ENCODE results near the gene TOX3. TPM values are rescaled to one million over a fixed set of nuclear protein-coding genes. Genes with fewer than 3 reads are reported as not detected.

The TOX3 gene
- total and polyA plus RNA-seq, 2 of the 13 experiments (the other 11 are each of a cell fraction or from before 2014, with no cell fraction given), result 14.5 to 98.6 TPM

GRCh38 chr16:52469775-52470174 is 77.2 kb downstream of the TOX3 start:
- no peak overlapping the region for H3K9ac ChIP-seq (ENCODE audit: insufficient read depth, low read depth, low read length)
- H2AFZ ChIP-seq (ENCODE audit: low read length), result no peak overlapping the region
- WGBS (ENCODE audit: low lambda C conversion rate), result 92% methylated on average over 3 of the region's 3 CpGs
- in situ Hi-C loops (cut with HindIII; ENCODE audit: extremely low pct_ligation_motif_present, low pct_unique_long_range_greater_than_20kb), result no loop called here
- CTCF ChIA-PET (ENCODE audit: low intra/inter-chr PET ratio, low total read pairs), result no interaction called here
- intact Hi-C loops (cut with micrococcal nuclease; ENCODE audit: unreplicated experiment), result no loop called here
- no peak overlapping the region for H3K27ac ChIP-seq (ENCODE audit: extremely low read length, insufficient read depth, low read length)
- TF ChIP-seq FOSL2 (CRISPR knock-in tag; IDR thresholded peaks at IDR 0.05), result peak; percentile 84
- TF ChIP-seq HOMEZ (CRISPR knock-in tag; IDR thresholded peaks at IDR 0.05; ENCODE audit: low read depth), result peak; percentile 98
- no peak for TF ChIP-seq ZNF775 (CRISPR knock-in tag; IDR thresholded peaks at IDR 0.05; ENCODE audit: borderline replicate concordance)
- no peak for TF ChIP-seq SRSF9 (IDR thresholded peaks at IDR 0.05; ENCODE audit: borderline replicate concordance, insufficient read depth, low read depth, low read length, poor library complexity, severe bottlenecking)
- TF ChIP-seq CBFB (CRISPR knock-in tag; IDR thresholded peaks at IDR 0.05), result no peak
- H3K4me1 ChIP-seq (ENCODE audit: insufficient read depth, low read length), result 0 out of 2 replicates have a peak, but pooled peaks cover 6% of the 10 kb centered on the region
- no peaks in the 10 kb centered on the region for H3K9me3 ChIP-seq (ENCODE audit: low read length)
- POLR2A ChIA-PET, result interaction anchor here (0.9 to 1.4 kb wide), 3 partner anchors 11 to 23 kb away, joined by 3 to 4 read pairs (median 3); no protein-coding TSS in a partner anchor
- no peaks in the 10 kb centered on the region for H3K27me3 ChIP-seq (ENCODE audit: control insufficient read depth in 1 of 2, insufficient read depth in 2 of 2, low read length in 2 of 2)
- H3K36me3 ChIP-seq (replicated peaks in 1 of 2; ENCODE audit: control insufficient read depth in 1 of 2, insufficient read depth in 2 of 2, low read length in 2 of 2), result peaks cover 4 to 26% of the 10 kb centered on the region in 2 experiments; a peak in 3 of 5 replicates
- ATAC-seq (no peak), DNase-seq (ENCODE audit: low spot score) (peak; percentile 38), FAIRE-seq (no peak)
- H3K4me3 ChIP-seq (replicated peaks in 1 of 3; ENCODE audit: insufficient read depth in 1 of 3, low read depth in 2 of 3, low read length in 3 of 3), result no peak overlapping the region
- H3K79me2 ChIP-seq (ENCODE audit: insufficient read depth, low read length), result peaks cover 52% of the 10 kb centered on the region
- peaks cover 5% of the 10 kb centered on the region; the same call in 1 of the 2 replicates for H4K20me1 ChIP-seq (ENCODE audit: insufficient read depth, low read length)
- no peak overlapping the region for H3K4me2 ChIP-seq (ENCODE audit: low read depth, low read length)
- no TSS peak for BruUV-seq (replicated peaks)

- Histone ChIP-seq H3K4me2 (ENCODE audit: low read depth, low read length) (no peak overlapping the region), H3K9me3 (ENCODE audit: low read length) (no peaks in the 10 kb centered on the region), H3K9ac (ENCODE audit: insufficient read depth, low read depth, low read length) (no peak overlapping the region), H3K79me2 (ENCODE audit: insufficient read depth, low read length) (peaks cover 48% of the 10 kb centered on the region), H3K27me3 (ENCODE audit: control insufficient read depth in 1 of 2, insufficient read depth in 2 of 2, low read length in 2 of 2) (no peaks in the 10 kb centered on the region), H3K4me3 (replicated peaks in 1 of 3; ENCODE audit: insufficient read depth in 1 of 3, low read depth in 2 of 3, low read length in 3 of 3) (no peak overlapping the region), H4K20me1 (ENCODE audit: insufficient read depth, low read length) (peaks cover 5% of the 10 kb centered on the region; the same call in 1 of the 2 replicates), H3K36me3 (replicated peaks in 1 of 2; ENCODE audit: control insufficient read depth in 1 of 2, insufficient read depth in 2 of 2, low read length in 2 of 2) (peaks cover 1 to 26% of the 10 kb centered on the region in 2 experiments; a peak in 4 of 5 replicates), H2AFZ (ENCODE audit: low read length) (no peak overlapping the region), H3K4me1 (ENCODE audit: insufficient read depth, low read length) (0 out of 2 replicates have a peak, but pooled peaks cover 6% of the 10 kb centered on the region), H3K27ac (ENCODE audit: extremely low read length, insufficient read depth, low read length) (no peak overlapping the region)
- DNase-seq (ENCODE audit: low spot score), result no peak
- no peak for FAIRE-seq
- POLR2A ChIA-PET, result interaction anchor here (1.1 to 1.4 kb wide), 2 partner anchors 11 to 19 kb away, joined by 3 to 4 read pairs; no protein-coding TSS in a partner anchor
- intact Hi-C loops (cut with micrococcal nuclease; ENCODE audit: unreplicated experiment), result no loop called here
- CTCF ChIA-PET (ENCODE audit: low intra/inter-chr PET ratio, low total read pairs), result no interaction called here
- no peak for ATAC-seq
- WGBS (ENCODE audit: low lambda C conversion rate), result 97% methylated on average over 6 of the region's 6 CpGs
- in situ Hi-C loops (cut with HindIII; ENCODE audit: extremely low pct_ligation_motif_present, low pct_unique_long_range_greater_than_20kb), result no loop called here
- TF ChIP-seq MAFK (conservative IDR thresholded peaks at IDR 0.05 in 1 of 2, IDR thresholded peaks at IDR 0.05 in 1 of 2; ENCODE audit: low read length in 2 of 2), result peak; percentile 92
- TF ChIP-seq MAFF (IDR thresholded peaks at IDR 0.05; ENCODE audit: low read depth, low read length), result peak; percentile 88
- no peak for TF ChIP-seq HOXA7 (CRISPR knock-in tag; IDR thresholded peaks at IDR 0.05)
- no TSS peak for BruUV-seq (replicated peaks)
Measured at GRCh38 chr16:52469091-52469490, 77.9 kb downstream of the TOX3 start.
